GOT3 (cell line): ENCODE data around the gene GPC2.
"Not testable (repeated sequence)": the region's sequence is repeated elsewhere in the genome, so short reads cannot be mapped to it uniquely, and the experiment has no call there.

Experiments used
- DNase-seq: peaks from one replicate; lab custom pipeline; 2025; ENCODE audit warnings: mixed read lengths; lab: John Stamatoyannopoulos, UW

GPC2 gene

DNA sequence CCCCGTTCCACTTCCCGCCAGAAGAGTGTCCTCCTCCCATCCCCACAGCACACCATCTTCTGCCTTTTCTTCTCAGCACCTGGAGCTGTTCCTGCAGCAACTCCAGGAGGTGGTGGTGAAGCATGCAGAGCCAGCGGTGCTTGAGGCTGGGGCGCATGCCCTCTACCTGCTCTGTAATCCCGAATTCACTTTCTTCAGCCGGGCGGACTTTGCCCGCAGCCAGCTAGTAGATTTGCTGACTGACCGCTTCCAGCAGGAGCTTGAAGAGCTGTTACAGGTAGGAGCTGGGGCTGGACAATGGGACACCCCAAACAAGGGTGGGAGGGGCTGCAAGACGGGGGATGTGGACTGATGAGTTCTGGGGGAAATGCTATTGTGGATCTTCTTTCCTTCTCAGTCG lies 23.5 kb upstream of the GPC2 start:
- DNase-seq = no peak

DNA sequence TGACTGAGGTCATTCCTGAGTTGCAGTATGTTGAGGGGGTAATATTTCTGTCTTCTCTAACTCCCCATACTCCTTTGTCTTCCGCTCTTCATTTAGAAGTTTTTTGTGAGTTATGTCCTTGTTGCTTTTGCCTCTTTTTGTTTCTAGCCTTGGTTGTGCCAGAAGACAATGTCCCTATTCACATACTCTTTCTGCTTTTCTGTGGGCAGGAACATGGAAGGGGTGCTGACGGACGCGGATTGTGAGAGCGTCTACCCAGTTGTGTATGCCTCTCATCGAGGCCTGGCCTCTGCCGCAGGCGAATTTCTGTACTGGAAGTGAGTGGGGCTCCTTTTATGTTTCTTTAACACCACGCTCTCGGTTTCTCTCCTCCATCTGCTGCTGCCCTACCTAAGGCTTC lies 21.1 kb upstream of the GPC2 start:
- DNase-seq = no peak

GRCh38 chr7:100195901-100196322 lies 18.7 kb upstream of the GPC2 start:
- not testable (repeated sequence) for DNase-seq

DNA sequence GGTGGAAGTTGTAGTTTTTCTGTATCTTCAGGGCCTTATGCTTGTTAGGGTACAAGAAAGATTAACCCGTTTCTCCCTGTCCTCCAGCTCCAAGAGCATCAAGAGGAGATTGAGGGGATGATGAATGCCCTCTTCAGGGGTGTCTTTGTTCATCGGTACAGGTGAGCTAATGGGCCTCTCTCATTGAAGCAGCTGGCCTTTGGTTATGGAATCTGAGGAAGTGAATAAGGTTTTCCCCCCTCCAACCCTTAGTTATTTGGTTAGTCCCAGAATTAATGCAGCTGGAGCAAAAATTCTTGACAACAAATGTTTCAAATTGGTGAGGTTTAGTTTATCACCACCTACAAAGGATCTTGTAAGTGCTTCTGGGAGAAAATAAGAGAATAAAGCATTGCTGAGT lies 18.0 kb upstream of the GPC2 start:
- DNase-seq = no peak

- DNase-seq = no peak
Observed at GRCh38 chr7:100192969-100193368, 15.8 kb upstream of the GPC2 start.

GRCh38 chr7:100192281-100192862 lies 15.2 kb upstream of the GPC2 start:
- DNase-seq = not testable (repeated sequence)

- no peak for DNase-seq
Observed at GRCh38 chr7:100191775-100192174, 14.6 kb upstream of the GPC2 start.

GRCh38 chr7:100190048-100190711 lies 13.0 kb upstream of the GPC2 start:
- no peak for DNase-seq

GRCh38 chr7:100189061-100189460 lies 11.9 kb upstream of the GPC2 start:
- DNase-seq = no peak

DNA sequence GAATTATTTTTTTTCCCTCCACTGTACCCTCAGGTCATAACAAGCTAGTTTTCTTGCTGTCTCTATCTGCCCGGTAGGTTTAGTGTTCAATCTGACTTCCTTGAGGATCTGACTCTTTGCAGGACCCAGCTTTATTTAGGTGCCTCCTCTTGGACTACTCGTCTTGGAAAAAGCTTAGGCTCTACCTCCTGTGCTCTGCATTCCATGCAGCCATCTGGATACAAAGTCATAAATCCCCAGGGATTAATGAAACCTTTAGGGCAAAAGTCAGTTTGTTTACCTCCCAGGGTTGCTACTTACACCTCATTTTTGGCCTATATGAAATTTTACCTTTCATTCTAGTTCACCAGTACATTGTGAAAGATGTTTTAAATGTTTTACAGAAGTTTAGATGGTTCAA lies 8.5 kb upstream of the GPC2 start:
- DNase-seq = no peak

DNA sequence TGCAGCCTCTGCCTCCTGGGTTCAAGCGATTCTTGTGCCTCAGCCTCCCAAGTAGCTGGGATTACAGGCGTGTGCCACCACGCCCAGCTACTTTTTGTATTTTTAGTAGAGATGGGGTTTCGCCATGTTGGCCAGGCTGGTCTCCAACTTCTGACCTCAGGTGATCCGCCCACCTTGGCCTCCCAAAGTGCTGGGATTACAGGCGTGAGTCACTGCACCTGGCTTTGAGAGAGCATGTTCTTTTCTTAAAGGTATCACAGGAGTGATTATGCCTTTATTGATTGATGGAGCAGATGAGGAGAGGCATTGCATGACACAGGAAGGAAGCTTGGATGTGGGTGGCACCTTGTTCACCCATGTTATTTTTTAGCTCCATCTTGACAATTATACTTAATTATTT lies 5.9 kb upstream of the GPC2 start:
- not testable (repeated sequence) for DNase-seq

DNA sequence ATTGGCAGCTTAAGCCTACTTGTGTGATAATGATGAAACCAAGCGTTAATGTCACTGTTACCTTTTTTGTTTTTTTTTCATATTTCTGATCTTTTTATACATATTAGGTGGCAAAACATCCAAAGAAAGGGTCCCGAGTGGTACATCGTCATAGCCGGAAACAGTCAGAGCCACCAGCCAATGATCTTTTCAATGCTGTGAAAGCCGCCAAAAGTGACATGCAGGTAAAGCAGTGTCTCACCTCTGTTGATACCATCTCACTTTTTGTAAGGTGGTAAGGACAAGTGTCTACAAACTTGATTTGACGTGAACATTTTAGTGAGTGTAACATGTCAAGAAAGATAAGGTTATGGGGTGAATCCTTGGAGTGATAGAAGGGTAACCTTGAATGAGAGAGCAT lies 5.4 kb upstream of the GPC2 start:
- DNase-seq = not testable (repeated sequence)

GRCh38 chr7:100180084-100180483 lies 2.9 kb upstream of the GPC2 start:
- DNase-seq = not testable (repeated sequence)

DNA sequence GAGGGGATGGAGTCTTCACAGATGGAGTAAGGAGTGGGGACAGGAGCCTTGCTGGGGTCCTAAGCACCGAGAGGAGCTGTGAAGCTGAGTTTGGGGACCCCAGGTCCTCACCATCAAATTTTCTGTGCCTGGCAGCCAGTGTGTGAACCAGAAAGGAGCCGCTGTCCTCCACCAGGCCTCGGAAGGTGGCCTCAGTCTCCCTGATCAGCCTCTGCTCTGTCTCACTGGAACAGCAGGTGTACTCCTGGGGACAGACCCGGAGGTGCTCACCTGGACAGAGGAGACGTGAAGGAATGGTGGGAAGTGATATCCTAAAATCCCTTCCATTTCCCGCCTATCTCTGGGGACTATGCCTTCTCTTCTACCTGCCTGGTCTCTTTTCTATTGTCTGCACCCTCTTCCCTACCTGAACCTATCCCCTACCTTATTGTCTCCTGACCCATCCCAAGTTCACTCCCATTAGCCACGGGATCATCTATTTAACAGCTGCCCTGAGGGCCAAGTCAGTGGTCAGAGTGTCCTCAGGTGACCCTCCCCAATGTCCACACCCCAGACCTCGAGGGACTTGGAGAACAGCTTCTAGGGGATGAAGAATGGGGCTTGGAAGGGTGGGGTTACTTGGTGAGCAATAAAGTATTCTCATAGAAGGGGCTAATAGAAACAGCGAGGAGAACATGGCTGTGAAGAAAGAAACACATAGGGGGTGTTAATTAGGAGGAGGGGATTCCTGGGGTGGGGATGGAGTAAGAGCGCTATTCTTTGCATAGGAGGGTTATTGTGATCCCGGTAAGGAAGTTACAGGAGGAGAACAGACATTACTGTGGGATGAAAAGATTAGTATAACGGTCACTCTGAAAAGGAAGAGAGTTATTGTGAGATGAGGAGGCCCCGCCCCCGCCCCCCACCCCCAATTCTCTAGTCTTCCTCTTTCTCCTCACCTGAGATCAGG lies 811 bp downstream of the GPC2 start:
- no peak for DNase-seq

DNA sequence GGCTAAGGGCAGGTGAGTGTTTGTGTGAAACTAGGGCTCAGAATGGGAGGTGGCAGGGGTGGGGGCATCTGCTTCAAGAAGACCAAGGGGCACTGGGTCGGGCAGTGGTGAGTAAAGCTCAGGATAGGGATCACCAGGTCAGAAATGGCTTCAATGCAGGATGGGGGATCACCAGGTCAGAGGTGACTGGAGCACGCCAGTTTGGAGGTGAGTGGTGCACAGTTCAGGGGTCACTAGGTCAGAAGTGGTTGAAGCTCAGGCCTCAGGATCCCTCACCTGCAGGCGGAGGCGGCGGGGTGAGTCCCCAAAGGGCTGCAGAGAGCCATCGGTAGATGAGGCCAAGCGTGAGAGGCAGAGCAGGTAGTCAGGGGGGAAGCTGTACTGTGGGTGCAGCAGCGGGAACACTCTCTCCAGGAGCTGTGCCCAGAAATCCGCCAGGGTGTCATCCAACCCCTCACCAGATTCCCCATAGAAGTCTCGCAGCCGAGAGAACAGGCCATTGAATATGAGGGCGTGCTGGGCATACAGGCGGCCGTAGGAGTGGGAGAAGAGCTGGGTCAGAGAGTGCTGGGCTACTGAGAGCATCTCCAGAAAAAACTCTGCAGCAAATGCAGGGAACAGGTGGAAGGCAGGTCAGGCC lies 1.8 kb downstream of the GPC2 start:
- no peak for DNase-seq

DNA sequence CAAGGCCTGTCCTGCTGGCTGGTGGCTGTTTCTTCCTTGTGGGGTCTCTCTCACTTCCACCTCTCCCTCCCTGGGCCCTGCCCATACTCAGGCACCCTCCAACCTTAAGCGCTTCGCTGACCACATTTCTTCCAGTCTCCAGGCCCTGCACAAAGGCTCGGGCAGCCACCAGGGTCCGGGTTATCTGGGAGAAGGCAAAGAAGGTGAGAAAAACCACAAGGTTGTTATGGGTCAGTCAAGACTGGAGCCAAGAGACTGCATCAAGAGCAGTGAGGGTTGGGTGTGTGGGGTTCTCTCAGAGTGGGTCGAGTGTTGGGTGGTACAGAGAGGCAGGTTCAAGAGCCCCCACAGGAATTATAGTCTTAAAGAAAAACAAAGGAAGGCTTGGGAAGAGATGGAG lies 2.6 kb downstream of the GPC2 start:
- DNase-seq = no peak

DNA sequence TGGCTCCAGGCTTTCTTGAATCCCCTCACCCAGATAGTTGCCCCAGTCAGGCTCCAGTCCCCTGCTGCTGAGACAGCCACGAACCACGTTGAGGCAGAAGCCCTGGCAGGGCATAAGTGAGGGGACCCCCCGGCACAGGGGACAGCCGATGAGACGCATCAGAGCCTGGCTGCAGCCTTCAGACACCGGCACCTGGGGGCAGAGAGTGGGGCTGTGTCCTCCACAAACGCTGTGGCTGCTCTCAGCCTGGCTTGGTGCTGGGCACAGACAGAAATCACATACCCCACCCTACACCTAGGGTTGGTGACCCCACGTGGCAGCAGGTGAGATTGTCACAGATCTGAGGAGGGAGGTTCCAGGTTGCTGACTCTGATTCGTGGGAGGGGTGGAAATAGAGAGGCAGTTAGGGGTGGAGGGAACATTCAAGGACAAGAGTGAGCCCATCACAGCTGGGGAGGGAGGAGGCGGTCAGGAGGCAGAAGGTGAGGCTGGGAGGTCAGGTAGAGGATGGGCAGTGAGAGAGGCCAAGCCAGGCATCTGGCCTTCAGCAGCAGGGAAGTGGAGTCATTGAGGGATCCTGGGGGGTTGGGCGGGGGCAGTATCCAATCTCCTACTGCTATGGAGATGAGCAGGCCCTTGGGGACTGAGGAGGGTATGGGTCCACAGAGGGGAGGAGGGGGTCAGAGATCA lies 3.2 kb downstream of the GPC2 start:
- no peak for DNase-seq

DNA sequence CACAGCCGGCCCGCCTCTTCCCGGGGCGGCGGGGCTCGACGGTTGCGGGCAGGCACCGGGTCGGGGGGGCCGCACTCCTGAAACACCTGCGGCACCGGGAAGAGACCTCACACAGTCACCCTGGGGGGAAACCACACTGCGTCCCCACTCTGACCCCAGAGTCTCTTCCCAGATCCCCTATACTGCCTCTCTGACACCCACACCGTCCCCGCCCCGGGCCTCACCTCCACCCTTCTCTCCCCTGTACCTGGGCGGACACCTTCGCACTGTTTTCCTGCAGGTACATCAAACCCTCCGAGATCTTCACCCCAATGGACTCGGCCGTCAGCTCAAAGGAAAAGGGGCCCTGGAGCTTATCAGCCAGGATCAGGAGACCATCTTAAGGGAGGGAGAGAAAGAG lies 5.3 kb downstream of the GPC2 start:
- no peak for DNase-seq

DNA sequence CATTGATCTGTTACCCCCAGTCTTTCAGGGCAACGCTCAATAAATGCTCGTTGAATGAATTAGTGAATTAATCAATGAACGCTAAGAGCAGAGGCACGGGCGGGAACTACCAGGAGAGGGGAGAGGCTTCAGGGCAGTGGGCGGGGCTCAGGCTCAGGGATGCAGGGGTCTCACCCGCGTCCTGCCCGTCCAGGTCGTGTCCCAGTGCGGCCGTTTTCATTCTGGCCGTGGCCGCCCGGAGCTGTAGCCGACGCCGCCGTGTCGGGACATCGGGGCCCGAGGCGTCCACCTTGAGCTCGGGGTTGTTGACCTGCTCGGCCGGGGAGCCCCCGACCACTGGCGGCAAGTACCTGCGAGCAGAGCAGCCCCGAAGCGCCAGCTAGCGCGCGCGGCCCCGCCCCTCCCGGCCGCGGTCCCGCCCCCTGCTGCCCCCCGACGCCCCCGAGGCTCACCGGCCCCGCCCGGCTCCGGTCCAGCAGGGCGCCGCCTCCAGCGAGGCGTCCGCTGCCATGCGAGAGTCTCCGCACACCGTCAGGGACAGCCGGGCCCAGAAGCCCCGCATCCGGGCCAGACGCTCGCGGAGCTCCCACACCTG lies 6.0 kb downstream of the GPC2 start:
- no peak for DNase-seq

DNA sequence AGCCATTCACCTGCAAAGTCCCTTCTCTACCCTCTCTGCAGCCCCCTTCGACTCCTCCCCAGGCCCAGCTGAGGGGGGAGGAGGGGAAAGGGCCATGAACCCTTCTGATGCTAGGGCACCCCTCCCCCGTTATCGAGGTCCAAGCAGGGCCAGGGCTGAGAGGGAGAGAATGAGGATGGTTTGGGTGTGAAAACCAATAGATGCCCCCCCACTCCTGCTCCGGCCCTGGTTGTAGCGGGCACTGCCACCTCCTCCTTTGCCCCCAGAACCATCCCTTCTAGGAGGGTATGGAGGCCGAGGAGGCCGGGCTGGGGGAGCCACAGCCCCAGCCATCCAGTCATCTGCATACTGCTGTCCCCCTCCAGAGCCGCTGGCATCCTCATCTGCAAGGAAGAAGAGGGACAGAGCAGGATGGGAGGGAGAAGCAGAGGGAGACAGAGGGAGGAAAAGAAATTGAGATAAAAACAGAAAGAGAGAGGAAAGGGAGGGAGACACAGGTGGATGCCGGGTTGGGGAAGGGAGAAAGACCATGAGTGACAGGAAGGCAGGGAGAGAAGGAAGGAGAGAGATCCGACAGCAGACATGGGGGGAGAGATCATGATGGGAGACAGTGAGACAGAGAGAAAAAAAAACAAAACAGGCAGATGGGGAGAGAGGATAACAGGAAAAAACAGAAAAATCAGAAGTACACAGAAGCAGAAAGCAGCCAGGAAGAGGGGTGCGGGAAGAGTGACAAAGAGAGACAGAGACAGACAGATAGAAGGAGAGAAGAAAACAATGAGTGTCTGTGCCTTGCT lies 6.9 kb downstream of the GPC2 start:
- DNase-seq = no peak
